Body of pancreas (tissue), 4 donors: Measurements from ENCODE around the gene PTPRB. TPM values are rescaled to one million over a fixed set of nuclear protein-coding genes. Genes with fewer than 3 reads are reported as not detected.

Source experiments
- ATAC-seq: fragments of 150-250 bp; one replicate; pipeline ENCODE4 v1.9.1; 2016
- DNase-seq, 4 donors: peaks; one replicate each; pipeline ENCODE4 v3.0.0-alpha.2; 2019
- H3K27ac ChIP-seq, 4 donors: fragments of 200-600 bp; sonication (generic); 1 replicate in 3 of 4; 2 replicates in 1 of 4; pipeline versions ENCODE4 v1.5.1 to v1.6.1; 2016 to 2019; ENCODE audit warnings: mild to moderate bottlenecking in 1 of 4, mixed read lengths in 1 of 4, moderate library complexity in 1 of 4
- H3K27me3 ChIP-seq, 2 donors: fragments of 200-600 bp; sonication (generic); one replicate each; pipeline ENCODE4 v1.6.0; 2016; ENCODE audit warnings: mild to moderate bottlenecking in 1 of 2
- H3K36me3 ChIP-seq, 2 donors: fragments of 200-600 bp; sonication (generic); replicated peaks in 1 of 2; 2 replicates each; pipeline ENCODE4 v1.5.1; 2016; ENCODE audit warnings: low read depth in 2 of 2; ENCODE audit not compliant: insufficient read depth in 1 of 2
- H3K4me1 ChIP-seq: fragments of 200-600 bp; sonication (generic); one replicate; pipeline ENCODE4 v1.6.0; 2016
- H3K4me3 ChIP-seq, 2 donors: fragments of 200-600 bp; sonication (generic); 1 replicate in 1 of 2; 2 replicates in 1 of 2; pipeline ENCODE4 v1.5.1; 2016 to 2019
- H3K9me3 ChIP-seq, 3 donors: fragments of 200-600 bp; sonication (generic); 1 replicate in 2 of 3; 2 replicates in 1 of 3; pipeline ENCODE4 v1.5.1; 2016
- POLR2A ChIP-seq, 3 donors: fragments of 450-650 bp; IDR thresholded peaks; one replicate each; pipeline ENCODE4 v1.6.1; 2016; ENCODE audit warnings: antibody characterized with exemption in 3 of 3, mild to moderate bottlenecking in 2 of 3
- WGBS, 2 donors: methylation state at CpG; one replicate each; pipeline ENCODE4 v1.1.5; 2017; 5-methylcytosine and 5-hydroxymethylcytosine counted together
- intact Hi-C: fragments of 100-400 bp; cut with DNase I; formaldehyde crosslinking; loops from one replicate; pipeline ENCODE4 v1.15.1; 2023
- total RNA-seq, 2 donors: library from RNA; depleted of rRNA; stranded (reverse); fragments of >200 nt; gene quantifications; one replicate each; pipeline ENCODE4 v1.1.0, GENCODE V29; 2016
- TF ChIP-seq, protein P1 (sequence below), 7 experiments: fragments of 450-650 bp in 4 of 7; fragments of 200-600 bp in 3 of 7; sonication (generic) in 3 of 7; IDR thresholded peaks; one replicate each; pipeline ENCODE4 v1.5.1; 2016 to 2019; ENCODE audit warnings: antibody characterized with exemption in 7 of 7

PTPRB gene
- 1 to 10 TPM; 4.9 to 9.9 TPM for total RNA-seq

DNA sequence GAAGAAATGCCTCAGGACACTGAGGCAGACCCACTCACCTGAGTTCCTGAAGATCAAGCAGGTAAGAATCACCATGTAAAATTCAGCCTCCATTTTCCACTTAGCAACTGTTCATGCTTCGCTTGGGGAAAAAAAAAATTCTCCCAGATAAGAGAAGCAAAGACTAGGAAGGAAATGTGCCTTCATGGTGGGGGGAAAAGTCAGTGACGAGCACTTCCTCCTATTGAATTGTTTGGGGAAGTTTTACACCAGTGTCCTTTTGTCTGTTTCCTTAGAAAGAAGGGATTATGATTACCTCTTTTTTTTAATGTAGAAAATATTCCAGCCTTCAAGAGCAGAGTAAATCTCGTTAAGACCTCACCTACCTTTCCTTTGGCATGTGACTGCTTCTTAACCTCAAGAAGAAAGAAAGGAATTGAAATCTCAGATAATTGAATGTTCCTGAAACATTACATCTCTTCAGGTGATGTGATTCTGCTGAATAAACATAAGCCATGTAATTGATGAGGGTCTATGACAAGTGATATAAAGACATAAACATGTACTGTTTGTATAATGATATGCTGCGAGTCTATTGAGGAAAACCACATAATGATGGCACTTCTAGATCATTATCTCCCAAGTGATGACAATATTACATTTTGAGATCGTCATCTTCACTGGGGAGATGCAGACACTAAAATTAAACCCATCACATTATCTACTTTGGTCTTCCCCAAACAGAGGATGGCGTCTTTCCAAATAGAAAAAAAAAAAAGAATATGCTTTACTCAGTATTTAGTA lies at the start of gene PTPRB:
TSS of gene PTPRB (minus strand) at position 127 of the 783 bp plus-strand sequence. CDS start at position 93, 34 bp downstream.
- no peak within 1 kb of the TSS for H3K27ac ChIP-seq
- H3K9me3 ChIP-seq: no peaks in the 10 kb centered on the region
- ATAC-seq: no peak
- DNase-seq: no peak
- no peak for TF ChIP-seq POLR2A (IDR thresholded peaks at IDR 0.05)
- TF ChIP-seq, protein P1, sequence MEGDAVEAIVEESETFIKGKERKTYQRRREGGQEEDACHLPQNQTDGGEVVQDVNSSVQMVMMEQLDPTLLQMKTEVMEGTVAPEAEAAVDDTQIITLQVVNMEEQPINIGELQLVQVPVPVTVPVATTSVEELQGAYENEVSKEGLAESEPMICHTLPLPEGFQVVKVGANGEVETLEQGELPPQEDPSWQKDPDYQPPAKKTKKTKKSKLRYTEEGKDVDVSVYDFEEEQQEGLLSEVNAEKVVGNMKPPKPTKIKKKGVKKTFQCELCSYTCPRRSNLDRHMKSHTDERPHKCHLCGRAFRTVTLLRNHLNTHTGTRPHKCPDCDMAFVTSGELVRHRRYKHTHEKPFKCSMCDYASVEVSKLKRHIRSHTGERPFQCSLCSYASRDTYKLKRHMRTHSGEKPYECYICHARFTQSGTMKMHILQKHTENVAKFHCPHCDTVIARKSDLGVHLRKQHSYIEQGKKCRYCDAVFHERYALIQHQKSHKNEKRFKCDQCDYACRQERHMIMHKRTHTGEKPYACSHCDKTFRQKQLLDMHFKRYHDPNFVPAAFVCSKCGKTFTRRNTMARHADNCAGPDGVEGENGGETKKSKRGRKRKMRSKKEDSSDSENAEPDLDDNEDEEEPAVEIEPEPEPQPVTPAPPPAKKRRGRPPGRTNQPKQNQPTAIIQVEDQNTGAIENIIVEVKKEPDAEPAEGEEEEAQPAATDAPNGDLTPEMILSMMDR (IDR thresholded peaks at IDR 0.05): no peak
- no peak within 1 kb of the TSS for H3K4me3 ChIP-seq
- WGBS, 2 donors: 43 to 52% methylated on average over 6 of the region's 6 CpGs
- intact Hi-C loops: no loop called here
- H3K27me3 ChIP-seq: no peaks in the 10 kb centered on the region
- no peaks in the 10 kb centered on the region for H3K36me3 ChIP-seq
- H3K4me1 ChIP-seq: no peaks in the 10 kb centered on the region

GRCh38 chr12:70686907-70687306 lies 49.7 kb upstream of the PTPRB start:
- ATAC-seq: no peak
- 30 to 38% methylated on average over 1 of the region's 1 CpG for WGBS, 2 donors
- TF ChIP-seq, protein P1 (IDR thresholded peaks at IDR 0.05): no peak

GRCh38 chr12:70686299-70686698 lies 49.1 kb upstream of the PTPRB start:
- TF ChIP-seq, protein P1 (IDR thresholded peaks at IDR 0.05): no peak
- no peak for TF ChIP-seq POLR2A (IDR thresholded peaks at IDR 0.05)
- Histone ChIP-seq H3K27ac (no peak overlapping the region), H3K27me3 (no peaks in the 10 kb centered on the region), H3K4me3 (no peak overlapping the region), H3K4me1 (no peaks in the 10 kb centered on the region), H3K36me3 (no peaks in the 10 kb centered on the region), H3K9me3 (no peaks in the 10 kb centered on the region)
- WGBS, 2 donors: 83 to 85% methylated on average over 2 of the region's 2 CpGs
- intact Hi-C loops: no loop called here
- DNase-seq: no peak
- ATAC-seq: no peak

More at GRCh38 chr12:70686907-70687306, 49.7 kb upstream of the PTPRB start:
- Histone ChIP-seq H3K27me3 (no peaks in the 10 kb centered on the region), H3K4me1 (no peaks in the 10 kb centered on the region), H3K4me3 (no peak overlapping the region), H3K27ac (no peak overlapping the region), H3K9me3 (no peaks in the 10 kb centered on the region), H3K36me3 (no peaks in the 10 kb centered on the region)
- DNase-seq: no peak
- intact Hi-C loops: no loop called here

GRCh38 chr12:70683976-70684375 lies 46.7 kb upstream of the PTPRB start:
- Histone ChIP-seq H3K36me3 (no peaks in the 10 kb centered on the region), H3K9me3 (no peaks in the 10 kb centered on the region), H3K4me1 (no peaks in the 10 kb centered on the region), H3K4me3 (no peak overlapping the region), H3K27ac (no peak overlapping the region), H3K27me3 (no peaks in the 10 kb centered on the region)
- ATAC-seq: no peak
- TF ChIP-seq POLR2A (IDR thresholded peaks at IDR 0.05): no peak
- TF ChIP-seq, protein P1 (IDR thresholded peaks at IDR 0.05): no peak
- 67 to 71% methylated on average over 3 of the region's 3 CpGs for WGBS, 2 donors
- intact Hi-C loops: no loop called here
- no peak for DNase-seq

- WGBS, 2 donors: 73 to 77% methylated on average over 4 to 5 of the region's 5 CpGs
- Histone ChIP-seq H3K27me3 (no peaks in the 10 kb centered on the region), H3K9me3 (no peaks in the 10 kb centered on the region), H3K27ac (no peak overlapping the region), H3K4me3 (no peak overlapping the region), H3K36me3 (no peaks in the 10 kb centered on the region), H3K4me1 (no peaks in the 10 kb centered on the region)
- intact Hi-C loops: no loop called here
- TF ChIP-seq, protein P1 (IDR thresholded peaks at IDR 0.05): no peak
- no peak for TF ChIP-seq POLR2A (IDR thresholded peaks at IDR 0.05)
- no peak for DNase-seq
- ATAC-seq: no peak
Observed at GRCh38 chr12:70671698-70672097, 34.5 kb upstream of the PTPRB start.
